SKM-1 (cell line): Measurements from ENCODE around the gene MACROD2.

ENCODE experiments used
- DNase-seq: peaks from one replicate; lab custom pipeline; 2025; ENCODE audit not compliant: unreplicated experiment; lab: John Stamatoyannopoulos, UW

Gene MACROD2

DNA sequence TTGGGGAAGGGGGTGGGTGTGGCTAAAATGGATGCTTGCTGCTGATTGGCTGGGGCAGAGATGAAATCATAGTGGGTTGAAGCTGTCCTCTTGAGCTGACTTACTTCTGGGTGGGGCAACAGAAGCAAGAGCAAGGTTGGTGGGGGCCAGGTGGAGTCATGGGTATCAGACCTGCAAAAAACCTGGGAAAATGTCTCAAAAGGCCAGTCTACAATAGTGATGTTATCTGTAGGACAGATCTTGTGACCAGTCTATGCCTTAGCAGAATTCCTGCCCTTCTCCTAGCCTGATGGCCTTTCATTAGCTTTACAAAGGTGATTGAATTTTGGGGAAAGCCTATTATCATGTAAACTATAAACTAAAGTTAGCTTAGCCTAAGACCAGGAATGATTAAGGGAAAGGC, 1632.2 kb downstream of the MACROD2 start:
- DNase-seq: no peak

DNA sequence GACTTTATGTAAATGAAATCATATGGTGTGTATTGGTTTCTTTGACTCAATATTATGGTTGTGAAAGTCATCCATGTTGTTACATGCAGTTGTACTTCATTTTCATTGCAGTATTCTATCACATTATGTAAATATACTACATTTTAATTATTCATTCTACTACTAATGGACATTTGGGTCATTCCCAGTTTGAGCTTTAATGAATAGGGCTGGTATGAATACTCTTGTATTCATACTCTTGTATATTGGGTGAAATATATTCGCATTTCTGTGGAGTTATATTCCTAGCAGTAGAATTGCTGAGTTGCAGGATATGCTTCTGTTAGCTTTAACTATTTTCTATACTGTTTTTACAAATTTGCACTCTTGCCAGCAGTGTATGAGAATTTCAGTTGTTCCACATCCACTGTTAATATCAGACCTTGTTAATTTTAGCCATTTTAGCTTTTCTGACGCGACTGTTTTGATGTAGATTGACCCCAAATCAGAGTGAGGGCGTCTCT, 1633.6 kb downstream of the MACROD2 start:
- DNase-seq: no peak

DNA sequence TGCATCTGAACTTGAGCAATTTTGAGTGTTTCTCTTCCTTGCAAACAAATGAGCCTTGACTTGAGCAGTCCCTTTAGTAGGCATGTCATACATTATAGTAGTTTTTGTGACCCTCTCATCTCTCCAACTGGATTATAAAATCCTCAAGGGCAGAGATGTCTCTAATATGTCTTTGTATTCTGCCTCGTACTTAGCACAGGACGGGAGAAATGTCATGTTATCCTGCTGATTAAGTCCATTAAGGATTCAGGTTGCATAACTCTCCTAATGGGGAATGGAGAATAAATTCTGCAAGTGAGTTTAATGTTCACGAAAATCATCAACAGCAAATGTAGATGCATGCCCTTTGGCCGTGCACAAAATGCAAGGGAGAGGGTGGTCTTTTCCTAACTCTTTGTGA, 1635.0 kb downstream of the MACROD2 start:
- DNase-seq: no peak

DNA sequence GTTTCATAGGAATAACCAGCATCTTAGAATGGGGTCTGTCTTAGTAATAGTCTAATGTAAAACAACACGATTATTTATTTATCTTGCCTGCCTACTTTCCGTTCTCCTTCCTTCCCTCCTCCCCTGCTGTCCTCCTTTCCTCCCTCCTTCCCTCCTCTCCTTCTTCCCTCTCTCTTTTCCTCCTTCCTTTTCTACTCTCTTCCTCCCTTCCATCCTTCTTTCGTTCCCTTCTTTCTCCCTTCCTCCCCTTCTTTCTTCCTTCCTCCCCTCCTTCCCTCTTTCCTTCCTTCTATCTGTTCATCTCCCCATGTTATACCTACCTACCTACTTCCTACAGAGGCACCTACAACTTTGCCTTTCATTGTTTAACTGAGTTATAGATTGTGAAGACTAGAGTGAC, 1637.4 kb downstream of the MACROD2 start:
- DNase-seq: no peak

DNA sequence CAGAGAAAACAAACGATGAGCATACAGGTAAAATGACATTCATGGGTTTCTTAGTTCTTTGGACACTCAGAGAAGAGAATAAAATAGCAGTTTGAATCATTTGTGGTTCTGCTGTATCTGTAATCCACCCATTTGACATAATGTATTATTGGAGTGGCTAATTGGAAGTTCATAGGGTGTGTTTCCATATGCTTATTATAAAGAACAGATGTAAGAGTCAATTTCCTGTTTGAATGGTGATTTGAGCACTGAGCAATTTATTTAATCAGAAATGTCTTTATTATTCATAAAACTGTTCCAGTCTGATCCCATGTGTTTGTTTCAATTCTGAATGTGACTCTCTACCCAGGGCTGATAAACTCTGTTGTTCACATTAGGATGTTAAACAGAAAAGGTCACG, 1638.8 kb downstream of the MACROD2 start:
- DNase-seq: no peak

DNA sequence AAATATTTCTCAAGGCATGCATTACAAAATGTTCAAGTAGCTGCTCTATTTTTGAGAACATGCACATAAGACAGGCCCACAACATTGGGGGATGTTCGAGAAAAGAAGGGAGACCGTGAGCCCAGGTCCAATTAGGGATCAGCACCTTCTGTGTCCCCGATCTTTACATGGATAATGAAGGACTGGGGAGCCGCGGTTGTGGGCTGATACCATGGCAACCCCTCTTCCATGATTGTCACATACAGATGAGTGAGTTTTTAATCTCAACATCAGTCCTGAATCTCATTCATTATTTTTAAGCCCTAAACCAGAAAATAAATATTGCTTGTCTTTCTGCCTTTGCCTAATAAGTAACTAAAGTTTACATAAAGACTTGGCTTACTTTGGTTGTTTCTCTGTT, 1642.2 kb downstream of the MACROD2 start:
- DNase-seq: no peak

DNA sequence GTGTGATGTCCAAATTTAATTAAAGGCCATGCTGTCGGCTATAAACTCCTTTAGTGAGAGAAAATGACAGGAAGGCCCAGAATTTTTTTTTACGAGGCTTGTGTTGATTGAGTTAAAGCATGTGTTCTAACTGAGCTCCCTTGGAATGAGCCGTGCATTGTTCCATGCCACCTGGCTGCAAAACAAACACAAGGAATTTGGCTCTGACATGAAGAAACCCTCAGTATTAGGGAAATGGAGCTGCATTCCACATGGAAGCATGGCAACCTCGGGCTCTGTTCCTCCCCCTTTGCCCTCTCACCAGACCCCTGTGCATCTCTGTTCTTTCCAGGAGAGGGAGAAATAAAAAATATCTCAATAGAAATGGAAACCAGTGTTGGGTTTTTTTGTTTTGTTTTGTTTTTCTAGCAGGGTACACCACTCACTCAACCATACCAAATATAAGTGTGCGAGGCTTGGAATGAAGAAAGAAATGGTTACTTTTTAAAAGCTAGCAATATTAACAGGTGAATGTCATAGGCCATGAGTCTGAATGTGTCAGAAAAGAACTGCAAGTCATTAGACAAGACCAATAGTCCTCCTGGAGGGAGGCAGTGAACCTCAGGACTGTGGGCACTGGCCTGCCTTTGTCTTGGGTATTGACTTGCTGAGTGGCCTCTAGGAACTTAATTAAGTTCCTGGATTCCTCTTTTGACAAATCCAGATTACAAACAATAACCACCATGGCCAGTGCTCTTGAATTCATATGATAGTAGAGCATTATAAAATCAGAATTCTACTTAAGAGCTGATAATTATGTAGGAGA, 1642.8 kb downstream of the MACROD2 start:
- no peak for DNase-seq

DNA sequence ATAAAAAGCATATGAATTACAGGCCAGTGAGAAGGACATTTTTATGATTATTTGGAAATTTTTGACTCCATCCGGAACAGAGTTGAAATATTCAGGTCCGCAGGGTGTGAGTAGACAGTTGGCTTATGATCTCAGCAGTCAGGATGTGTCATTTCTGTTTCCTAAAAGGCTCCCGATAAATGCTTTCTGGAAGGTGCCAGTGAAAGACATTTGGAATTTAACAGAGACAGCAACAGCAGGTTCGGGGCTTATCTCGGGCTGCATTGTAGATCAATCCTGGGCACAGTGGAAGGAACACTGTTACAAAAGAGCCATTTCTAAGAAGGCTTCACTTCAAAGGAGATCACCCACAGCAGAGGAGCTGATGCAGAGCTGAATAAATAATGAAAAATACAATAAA, 1643.5 kb downstream of the MACROD2 start:
- DNase-seq: no peak

DNA sequence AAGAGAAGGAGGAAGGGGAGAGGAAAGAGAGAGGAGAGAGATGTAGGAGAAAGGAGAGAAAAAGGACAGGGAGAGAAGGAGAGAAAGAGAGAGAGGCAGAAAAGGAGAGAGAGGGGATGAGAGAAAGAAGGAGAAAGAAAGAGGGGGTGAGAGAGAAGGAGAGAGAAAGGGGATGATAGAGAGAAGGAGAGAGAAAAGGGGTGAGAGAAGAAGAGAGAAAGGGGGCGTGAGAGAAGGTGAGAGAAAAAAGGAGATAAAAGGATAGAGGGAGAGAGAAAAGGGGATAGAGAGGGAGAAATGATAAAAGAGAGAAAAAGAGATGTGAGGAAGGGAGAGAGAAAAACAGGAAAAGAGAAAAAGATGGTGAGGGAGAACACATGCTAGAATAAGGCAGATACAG, 1644.5 kb downstream of the MACROD2 start:
- DNase-seq: no peak

DNA sequence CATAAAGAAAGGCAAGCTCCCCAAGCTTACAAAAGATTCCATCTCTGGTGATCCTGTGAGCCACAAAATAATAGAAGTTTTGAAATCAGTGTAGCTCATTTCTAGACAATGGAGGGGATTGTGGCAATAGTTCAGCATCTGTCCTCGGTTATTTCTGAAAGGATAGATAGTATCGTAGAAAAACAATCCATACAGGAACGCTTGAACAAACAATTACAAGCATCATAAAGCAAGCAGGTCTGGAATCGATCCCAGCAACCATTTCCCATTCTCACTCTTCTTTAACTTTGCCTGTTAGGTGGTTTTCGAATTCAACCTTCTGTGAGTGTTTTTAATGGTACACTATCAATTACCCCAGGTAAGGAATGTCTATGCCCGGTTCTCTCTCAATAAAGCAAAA, 1646.8 kb downstream of the MACROD2 start:
- DNase-seq: no peak

DNA sequence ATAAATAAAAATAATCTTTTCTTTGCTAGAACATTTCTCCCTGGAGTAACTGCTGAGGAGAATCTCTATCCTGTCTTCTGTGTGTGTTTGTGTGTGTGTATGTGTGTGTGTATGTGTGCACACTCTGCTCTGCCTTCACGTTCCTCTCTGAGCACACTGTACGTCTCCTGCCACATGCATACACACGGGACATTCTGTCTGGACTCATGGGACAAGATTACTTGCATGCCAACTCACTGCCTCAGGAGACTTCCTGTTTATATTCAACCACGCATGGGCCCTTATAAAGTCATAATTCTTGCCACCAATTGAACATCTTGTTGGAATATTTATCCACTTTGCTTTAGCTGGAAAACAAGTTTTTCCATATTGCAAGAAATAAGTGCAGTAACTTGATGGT, 1647.4 kb downstream of the MACROD2 start:
- DNase-seq: no peak

DNA sequence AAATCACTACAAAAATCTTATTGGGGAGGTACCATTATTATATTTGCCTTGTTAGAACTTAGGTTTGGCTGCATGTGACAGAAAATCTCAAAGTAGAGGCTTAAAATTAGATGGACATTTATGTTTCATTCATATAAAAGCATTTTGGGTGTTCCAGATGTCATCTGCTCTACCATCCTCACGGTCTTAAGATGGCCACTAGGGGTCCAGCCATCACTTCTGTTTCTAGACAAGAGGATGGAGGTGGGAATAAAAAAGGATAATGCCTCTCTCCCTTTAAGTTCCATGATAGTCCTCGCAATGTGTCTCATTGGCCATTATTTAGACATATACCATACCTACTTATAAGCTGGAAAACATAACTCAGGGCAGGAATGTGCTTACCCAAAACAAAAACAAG, 1648.4 kb downstream of the MACROD2 start:
- no peak for DNase-seq

DNA sequence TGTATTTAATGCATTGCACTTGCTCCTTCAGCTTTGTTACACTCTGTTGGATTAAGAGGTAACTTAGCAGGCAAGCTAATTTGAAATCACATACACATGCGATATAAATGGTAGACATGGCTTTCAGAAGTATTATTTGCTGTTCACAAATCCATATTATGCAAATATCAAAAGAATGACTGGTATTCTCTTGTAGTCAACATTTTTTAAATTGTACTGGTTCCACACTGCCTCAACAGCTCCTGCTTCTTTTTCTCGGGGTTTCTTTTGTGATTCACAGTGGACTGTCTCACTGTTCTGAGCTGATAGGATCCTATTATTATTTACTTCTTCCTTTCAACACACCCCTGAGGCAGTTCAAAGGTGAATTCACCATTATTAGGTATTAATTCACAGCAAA, 1650.5 kb downstream of the MACROD2 start:
- DNase-seq: no peak

DNA sequence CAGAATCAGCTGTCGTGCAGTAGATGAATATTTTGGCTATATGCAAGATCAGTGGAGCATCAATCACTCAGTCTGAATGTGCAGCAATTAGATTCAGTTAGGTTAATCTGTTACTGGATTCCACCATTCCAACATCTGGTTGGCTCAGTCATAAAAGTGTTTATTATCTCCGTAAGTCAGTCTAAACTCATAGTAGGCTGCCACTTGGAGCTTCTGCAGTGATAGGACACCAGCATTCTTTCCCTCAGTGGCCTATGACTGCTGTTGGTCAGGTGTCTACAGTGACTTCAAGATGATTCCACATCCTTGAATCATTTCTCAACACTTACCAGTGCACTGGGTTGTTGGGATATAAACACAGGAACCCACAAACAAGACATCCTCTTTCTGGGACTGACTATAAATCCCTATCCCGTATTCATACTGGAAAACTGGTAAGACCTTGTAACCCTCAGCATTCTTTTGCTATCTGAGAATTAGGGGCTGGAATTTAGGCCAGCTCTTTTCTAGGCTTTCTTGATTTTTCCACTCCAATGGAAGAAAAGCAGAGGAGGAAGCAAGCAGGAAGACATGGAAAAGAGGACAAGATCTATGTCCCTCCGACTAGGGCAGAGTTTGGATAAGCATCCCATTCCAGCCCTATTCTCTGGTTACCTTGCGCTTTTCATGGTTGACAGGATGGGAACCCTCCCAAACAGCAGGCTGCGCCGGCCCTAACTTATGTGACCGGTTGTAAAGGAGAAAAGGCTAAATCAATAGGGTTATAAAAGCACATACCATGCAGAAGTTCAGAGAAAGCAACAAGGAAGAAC, 1658.3 kb downstream of the MACROD2 start:
- no peak for DNase-seq

DNA sequence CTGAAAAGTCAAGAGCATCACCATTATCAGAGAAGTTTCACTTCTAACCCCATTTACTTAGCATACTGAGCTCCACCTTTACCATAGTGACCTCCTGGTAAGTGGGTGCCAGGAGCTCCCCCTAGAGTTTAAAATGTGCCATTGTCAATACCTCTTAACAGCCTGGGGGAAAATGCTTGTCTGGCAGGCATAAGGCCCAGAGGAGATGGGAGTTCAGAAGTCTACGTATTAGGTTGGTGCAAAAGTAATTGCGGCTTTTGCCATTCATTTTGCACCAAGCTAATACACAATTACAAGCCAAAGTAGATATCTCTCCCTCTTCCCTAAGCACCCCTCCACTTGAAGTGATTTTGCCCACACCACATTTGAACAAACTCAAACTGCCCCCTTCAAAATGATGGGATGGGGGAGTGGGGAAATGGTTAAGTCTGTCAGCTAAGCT, 1658.9 kb downstream of the MACROD2 start:
- peak; percentile 1 for DNase-seq

DNA sequence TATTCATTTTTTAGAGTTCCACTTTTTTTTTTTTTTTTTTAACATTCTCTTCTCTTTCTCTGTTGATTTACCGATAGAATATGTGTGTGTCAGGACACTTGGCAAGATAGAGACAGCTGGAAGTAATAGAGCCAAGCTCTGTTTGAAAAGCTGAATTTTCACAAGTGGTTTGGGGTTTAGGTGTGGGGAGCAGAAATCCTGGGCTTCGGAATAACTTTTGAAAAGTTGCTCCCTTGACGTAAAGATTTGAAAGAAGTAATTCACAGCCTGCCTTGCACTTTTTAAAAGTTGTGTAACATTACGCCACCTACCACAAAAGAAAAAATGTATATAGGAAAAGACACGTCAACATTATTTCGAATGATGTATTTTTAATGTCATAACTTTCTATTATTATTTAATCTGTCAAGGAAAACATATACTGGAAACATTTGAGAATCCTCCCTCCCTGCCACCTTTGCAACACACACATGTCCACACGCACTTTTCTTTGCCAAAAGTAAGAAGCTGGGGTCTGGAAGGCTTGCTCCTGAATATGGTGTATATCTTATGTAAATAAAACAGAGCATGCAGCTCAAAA, 1660.1 kb downstream of the MACROD2 start:
- DNase-seq: no peak

DNA sequence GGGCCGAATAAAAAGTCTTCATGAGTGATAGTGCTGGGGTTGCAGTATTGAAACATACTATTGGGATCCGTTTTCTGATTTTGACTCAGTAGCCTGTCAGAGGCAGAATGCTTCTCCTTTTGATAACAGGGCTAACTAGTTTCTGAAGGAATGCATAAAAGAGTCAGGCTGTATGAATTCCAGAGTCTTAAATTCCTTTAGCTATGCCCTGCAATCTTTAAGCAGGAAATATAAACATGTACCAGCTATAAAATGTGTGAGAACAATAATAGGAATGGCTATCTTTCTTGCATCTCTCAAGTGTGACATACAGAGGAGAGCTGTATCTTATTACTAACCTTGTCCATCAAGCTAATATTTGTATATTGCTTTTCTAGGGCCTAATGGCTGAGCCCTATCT, 1660.8 kb downstream of the MACROD2 start:
- DNase-seq: no peak

DNA sequence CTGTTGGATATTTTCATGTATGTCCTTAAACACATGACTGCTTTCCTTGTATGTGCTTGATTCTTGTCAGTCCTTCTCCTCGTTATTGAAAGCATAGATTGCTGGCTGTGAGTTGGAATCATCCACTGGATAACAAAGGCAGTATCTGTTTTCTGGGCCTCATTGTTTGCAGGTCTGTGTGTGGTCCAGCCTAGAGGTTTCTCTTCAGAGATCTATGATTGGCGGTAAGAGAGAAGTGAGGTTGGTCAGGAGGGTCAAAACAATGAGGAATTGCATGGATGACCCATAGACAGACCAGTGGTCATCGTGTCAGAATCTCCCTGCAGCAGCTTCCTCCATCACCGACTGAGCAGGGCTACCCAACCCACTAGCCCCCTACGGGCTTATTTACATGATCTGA, 1663.0 kb downstream of the MACROD2 start:
- DNase-seq: no peak

DNA sequence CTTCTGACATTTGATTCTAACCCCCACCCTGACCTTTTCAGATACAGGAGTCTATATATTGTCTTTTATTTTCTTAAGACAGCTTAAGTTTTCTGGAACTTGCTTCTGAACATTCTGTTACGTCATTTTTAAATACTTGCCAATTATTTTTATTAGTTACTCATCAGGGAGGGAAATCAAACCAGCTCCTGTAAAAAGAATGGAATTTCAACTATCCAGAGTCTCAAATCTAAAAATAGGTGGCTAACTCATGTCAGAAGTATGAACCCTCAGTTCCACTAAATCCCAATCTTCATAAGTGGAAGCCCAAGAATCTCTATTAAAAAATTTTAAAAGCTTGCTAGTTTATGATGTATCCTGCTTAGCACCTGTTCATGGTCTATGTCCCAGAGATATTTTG, 1677.9 kb downstream of the MACROD2 start:
- no peak for DNase-seq

DNA sequence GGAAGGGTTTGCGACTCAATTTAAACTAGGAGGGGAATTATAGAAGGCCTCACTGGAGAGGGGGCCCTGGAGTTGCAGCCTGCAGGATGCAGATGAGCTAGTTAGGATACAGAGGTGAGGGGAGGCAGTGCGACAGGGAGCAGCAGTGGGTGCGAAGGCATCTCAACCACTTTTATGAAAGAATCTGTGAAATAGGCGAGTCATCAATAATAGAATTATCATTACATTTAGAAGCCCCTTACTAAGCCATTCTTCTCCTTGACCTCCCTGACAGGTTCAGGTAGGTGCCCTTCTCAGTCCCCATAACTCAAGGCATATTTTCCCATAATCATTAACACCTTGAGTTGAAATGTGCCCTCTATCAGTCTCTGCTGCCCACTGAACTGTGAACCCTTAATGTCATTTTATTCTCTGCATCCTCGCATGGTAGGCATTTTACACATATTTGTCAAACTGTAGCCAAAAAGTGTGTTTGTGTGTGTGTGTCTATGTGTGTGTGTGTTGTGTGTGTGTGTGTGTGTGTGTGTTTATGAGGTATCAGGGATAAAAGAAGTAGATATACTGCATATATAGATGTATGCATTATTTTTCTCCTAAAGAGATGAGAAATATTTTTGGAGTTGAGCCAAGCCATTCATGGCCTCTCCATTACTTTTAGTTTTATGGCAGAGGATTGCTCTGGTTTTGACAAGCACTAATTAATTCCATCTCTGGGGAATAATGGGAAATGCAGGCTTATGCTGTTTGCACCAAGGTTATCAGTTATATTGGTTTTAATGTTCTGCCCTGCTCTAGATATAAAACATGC, 1679.1 kb downstream of the MACROD2 start:
- no peak for DNase-seq

DNA sequence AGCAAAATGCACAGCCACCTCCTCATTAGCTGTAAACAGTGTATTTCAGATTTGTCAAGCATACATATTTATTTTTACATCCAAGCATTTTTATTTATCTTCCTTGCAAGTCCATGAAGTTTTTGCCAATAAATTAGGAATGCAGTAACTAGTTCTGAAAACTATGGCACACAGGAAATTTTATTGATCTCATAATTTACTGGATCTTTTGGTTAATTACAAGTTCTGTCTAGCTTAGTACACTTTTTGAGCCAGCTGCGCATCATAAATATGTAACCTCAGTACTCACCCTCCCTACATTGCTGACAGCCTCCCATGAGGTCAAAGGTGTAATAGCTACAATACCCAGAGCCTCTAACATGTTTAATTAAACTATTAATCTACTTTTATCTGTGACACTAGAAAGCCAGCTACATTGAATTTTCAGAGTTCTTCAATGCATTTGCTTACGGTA, 1679.8 kb downstream of the MACROD2 start:
- DNase-seq: no peak
